HG02642 (cell line): Measurements from ENCODE around the gene RASAL1.

Experiments used
- ATAC-seq: cut with Tn5 transposase; IDR thresholded peaks from one replicate; pipeline ENCODE4 v1.9.1; 2021; ENCODE audit warnings: mild to moderate bottlenecking; ENCODE audit not compliant: unreplicated experiment, poor library complexity

RASAL1 gene

DNA sequence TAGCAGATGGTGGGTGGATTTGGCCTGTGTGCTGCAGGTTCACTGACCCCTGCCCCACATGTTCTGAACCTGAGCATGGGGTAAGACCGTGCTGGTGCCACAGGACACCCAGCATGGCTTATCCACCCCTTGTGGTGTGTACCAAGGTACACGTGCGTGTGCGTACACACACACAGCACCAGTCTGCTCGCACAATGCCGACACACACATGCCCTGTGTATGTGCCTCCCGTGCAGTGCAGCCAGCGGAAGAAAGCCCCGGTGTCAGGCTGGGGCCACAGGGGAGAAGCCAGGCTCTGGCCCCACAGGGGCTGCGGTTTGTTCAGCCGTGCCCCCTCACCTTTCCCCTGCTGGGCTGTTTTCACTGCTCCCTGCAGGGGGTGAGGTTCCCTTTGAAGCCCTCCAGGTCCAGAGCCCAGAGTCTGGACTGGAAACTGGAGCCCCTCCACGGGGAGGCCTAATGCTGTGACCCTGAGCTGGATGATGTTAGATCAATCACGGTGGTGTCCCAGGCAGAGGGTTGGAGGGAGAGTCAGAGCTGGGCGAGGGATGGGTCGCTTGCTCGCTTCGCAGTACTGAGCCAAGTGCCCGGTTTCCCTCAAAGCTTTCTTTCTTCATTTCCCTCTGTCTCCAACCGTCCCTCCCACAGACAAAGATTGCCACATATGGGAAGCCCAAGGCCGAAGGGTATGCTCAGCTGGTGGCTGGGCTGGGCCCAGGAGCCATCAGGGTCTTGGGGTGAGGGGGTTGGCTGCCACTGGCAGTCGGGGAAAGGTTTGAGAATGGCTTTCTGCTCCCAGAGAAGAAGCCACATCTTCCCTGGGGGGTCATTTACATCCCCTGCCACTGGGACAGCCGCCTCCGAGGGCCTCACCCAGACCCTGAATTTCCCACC lies 72.8 kb downstream of the RASAL1 start:
- ATAC-seq = no peak

DNA sequence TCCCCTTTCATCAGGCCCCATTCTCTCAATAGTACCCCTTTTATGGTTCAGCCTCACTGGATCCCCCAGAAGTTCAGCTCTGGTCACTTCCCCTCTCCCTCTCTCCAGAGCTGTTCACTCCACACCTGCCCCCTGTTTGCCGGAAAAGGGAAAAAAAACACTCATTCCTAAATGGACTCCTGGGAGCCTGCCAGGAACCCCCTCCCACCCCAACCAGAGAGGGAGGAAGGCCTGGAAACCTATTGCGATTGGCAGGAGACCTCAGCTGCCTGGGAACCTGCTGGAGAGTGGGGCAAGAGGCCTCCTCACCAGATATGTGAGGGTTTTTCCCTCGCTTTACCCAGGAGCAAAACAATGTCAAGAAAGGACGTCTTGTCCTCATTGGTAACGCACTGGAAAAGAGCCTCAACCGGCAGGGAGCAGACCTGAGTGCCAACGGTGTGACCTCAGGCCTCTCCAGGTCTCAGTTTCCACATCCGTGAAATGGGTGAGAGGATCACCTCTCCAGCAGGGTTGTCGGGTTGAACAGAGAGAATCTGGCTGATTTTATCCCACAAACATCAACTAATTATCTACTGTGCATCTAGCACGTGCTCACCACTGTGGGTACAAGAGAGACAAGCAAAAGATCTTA lies 74.4 kb downstream of the RASAL1 start:
- ATAC-seq = no peak

DNA sequence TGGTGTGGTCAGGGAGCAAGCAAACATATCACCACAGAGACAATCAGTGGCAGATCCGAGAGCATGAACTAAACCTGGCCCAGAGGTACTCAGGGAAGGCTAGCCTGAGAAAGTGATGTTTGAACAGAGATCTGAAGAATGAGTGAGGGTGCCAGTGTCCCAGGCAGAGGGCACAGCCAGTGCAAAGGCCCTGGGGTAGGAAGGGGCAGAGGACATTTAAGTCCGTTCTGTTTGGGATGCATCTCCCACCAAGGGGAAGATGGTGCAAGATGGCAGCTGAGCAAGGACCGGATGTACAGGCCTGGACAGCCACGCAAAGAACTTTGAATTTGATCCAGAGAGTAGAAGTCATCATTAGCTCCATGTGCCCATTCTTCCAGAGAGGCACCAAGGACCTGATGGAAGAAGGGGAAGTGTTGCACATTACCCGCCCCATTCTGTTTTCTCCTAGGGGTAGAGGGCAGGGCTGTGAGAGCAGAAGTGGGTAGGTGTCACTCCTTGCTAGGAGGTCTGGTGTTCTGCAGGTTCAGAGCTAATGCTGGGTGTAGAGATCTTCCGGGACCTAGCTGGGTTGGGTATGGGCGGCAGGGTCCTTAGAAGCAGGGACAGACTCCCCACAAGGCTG lies 75.1 kb downstream of the RASAL1 start:
- no peak for ATAC-seq

- no peak for ATAC-seq
These were observed 76.4 kb downstream of the RASAL1 start for GRCh38 chr12:113059071-113059595.

GRCh38 chr12:113058553-113058952 lies 77.0 kb downstream of the RASAL1 start:
- ATAC-seq = no peak

DNA sequence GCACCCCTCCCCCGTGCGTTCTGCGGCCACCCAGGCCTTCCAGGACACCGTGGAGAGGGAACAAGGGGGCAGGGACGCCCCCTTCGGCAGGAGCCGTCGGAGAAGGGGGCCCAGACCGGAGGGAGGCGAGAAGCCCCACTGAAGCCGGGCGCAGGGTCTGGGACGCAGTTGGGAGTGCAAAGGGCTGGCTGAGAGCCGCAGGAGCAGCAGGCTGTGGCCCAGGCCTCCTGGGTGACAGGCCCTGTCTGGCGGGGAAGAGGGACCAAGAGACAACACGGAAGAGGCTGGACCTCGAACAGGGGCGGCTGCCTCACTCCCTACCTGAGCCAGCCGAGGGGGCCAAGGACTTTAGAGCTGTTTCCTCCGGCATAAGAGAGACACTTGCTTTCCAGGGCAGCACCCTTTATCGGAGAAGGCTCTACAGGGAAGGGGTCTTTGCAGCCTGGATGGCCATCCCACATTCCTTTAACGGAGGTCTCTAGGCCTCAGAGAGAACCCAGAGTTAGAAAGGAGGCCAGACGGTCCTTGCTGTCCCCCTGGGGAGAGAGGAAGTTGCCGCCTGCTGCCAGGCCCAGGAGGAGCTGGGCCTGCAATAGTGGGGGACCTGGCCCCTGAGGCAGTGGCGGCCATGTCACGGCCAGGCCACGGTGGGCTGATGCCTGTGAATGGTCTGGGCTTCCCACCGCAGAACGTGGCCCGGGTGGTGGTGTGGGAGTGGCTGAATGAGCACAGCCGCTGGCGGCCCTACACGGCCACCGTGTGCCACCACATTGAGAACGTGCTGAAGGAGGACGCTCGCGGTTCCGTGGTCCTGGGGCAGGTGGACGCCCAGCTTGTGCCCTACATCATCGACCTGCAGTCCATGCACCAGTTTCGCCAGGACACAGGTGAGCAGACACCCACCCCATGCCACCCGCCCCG lies 77.7 kb downstream of the RASAL1 start:
- ATAC-seq = no peak

- no peak for ATAC-seq
These were observed 78.7 kb downstream of the RASAL1 start, which contains the start of gene DTX1 for GRCh38 chr12:113056631-113057488. Gene DTX1 (plus strand): TSS chr12:113056730. CDS start chr12:113058193, 1,463 bp downstream.

DNA sequence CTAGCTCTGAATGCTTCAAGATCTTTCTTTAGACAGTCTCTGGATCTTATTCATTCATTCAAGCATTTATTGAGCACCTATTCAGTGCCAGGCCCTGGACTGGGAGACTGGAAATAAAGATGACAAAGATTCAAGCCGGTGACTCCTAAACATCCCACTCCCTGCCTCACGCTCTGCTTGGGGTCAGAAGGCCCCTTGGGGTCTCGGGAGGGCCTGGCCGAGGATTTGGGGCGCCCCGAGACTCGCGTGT lies 79.3 kb downstream of the RASAL1 start:
- no peak for ATAC-seq

GRCh38 chr12:113055594-113056380 lies 79.8 kb downstream of the RASAL1 start:
- ATAC-seq = no peak

GRCh38 chr12:113054948-113055486 lies 80.5 kb downstream of the RASAL1 start:
- ATAC-seq = no peak

- ATAC-seq = no peak
These were observed 83.2 kb downstream of the RASAL1 start for GRCh38 chr12:113052326-113052725.

- ATAC-seq = no peak
These were observed 83.8 kb downstream of the RASAL1 start for GRCh38 chr12:113051759-113052158.

DNA sequence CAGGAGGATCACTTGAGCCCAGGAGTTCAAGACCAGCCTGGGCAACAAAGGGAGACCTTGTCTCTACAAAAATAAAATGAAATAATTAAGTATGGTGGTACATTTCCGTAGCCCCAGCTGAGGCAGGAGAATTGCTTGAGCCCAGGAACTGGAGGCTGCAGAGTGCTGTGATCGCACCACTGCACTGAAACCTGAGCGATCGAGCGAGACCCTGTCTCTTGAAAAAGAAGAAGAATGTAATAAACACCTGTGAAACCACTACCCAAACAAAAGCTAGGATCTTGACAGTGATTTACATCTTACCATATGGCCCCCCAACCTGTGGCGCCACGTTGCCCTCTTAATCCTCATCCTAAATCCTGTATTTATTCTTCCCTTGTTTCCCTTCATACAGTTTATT lies 84.8 kb downstream of the RASAL1 start:
- no peak for ATAC-seq

GRCh38 chr12:113049976-113050742 lies 85.4 kb downstream of the RASAL1 start:
- no peak for ATAC-seq
